HS-5 (cell line): ENCODE measurements around the gene GRHL1.

Experiments used
- DNase-seq: peaks from one replicate; pipeline ENCODE4 v3.0.0-alpha.2; 2012; ENCODE audit warnings: low read depth

Gene GRHL1

GRCh38 chr2:9994462-9994861 lies 43.0 kb downstream of the GRHL1 start:
- no peak for DNase-seq

GRCh38 chr2:9995059-9995458 lies 43.6 kb downstream of the GRHL1 start:
- no peak for DNase-seq

DNA sequence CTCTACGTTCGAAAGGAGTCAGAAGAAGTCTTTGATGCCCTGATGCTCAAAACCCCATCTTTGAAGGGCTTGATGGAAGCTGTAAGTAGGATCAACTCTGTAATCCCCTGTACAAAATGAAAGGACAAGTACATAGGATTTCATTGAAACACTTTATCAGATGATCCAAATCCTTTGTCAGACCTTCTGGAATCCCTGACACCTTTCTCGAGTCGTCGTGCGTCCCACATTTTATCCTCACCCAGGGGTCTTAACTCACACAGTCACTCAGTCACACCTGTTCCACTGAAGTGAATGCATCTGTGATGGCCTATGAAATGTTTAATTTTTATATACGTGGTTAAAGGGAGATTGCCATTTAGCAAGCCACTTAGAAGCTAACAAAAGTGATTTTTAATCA lies 44.8 kb downstream of the GRHL1 start:
- DNase-seq, result no peak

DNA sequence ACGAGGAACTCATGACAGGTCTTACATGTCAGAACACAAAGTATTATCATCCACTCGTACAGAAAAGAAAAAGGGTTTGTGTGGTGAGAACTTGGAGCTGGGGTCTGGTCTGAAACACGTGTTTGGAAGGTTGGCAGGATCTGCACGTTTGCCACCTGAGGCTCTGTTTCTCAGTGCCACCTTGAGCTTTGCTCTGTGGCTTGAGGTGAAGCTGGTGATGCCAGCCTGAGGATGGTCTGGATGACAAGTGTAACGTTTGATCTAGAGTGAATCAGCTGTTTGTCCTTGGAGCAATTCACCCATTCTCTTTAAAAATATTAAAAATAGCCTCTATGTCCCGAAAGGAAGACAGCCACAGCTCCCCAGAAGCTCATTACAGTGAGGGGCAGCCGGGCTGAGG lies 46.4 kb downstream of the GRHL1 start:
- no peak for DNase-seq

- no peak for DNase-seq
Observed at GRCh38 chr2:9998916-9999654, 47.6 kb downstream of the GRHL1 start.

DNA sequence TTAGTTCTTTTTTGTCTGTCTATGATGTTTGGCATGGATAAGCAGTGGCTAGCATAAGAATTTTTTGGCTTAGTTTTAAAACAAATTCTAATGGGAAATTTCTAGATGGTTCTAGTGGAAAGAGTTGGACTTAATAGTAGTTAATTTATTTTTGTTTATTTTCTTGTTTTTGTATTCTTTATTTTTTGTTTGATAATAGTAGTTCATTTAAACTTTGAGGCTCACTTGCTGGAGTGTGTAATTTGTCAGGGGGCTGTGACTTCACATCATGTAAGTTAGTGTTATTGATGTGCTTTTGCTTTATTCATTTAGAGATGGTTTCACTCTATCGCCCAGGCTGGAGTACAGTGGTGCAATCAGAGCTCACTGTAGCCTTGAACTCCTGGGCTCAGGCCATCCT lies 48.2 kb downstream of the GRHL1 start:
- DNase-seq, result no peak

DNA sequence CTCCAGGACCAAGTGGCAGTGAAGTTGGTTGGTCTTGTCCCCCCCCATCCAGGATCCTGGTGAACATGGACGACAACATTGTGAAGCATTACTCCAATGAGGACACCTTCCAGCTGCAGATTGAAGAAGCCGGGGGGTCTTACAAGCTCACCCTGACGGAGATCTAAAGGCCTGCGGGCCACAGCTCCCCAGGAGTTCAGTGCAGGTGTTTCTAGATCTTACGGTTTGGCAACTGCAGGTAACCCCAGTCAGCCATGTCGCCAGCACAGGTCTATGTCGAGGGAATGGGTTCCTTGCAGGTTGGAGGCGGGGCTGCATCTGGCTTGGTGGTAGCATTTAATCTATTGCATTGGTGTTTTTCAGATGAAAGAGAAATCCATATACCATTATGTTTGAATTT lies 49.0 kb downstream of the GRHL1 start:
- no peak for DNase-seq

- DNase-seq, result no peak
Observed at GRCh38 chr2:10001586-10001985, 50.1 kb downstream of the GRHL1 start.

DNA sequence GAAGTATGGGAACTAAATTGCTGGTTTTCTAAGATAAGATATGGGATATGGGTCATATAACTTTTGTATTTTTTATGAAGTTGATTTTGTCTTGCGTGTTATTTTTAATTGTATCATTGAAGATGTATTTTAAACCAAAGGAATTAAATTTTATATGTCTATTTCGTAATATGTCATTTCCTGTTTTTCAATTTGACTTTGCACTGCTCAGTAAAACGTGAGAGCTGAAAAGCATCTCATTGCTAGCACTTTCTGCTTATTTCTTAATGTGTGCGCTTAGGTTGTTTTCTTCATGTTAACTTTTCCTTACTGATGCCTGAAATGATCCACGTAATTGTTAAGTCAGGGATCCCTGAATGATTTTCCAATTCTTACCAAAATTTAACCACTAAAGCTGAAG lies 50.6 kb downstream of the GRHL1 start:
- DNase-seq, result no peak

- no peak for DNase-seq
Observed at GRCh38 chr2:10002681-10003080, 51.2 kb downstream of the GRHL1 start.

- DNase-seq, result no peak
Observed at GRCh38 chr2:10003206-10004125, 52.0 kb downstream of the GRHL1 start.

- no peak for DNase-seq
Observed at GRCh38 chr2:10004401-10004800, 52.9 kb downstream of the GRHL1 start.

DNA sequence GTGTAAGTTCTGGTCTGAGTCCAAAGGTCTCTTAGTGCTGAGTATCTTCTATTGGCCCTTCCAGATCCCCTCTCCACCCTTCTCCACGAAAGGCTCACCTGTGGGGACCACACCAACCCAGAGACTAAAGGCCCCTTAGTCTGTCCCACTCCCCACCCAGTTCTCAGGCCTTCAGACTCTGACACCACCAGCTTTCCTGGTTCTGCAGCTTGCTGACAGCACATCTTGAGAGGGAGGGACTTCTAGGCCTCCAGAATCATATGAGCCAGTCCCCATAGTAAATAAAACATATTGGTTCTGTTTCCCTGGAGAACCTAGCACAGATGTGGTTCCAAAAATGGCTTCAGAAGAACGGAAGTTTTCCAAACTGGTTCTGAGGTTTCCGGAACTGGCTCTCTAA lies 53.3 kb downstream of the GRHL1 start:
- DNase-seq, result no peak

DNA sequence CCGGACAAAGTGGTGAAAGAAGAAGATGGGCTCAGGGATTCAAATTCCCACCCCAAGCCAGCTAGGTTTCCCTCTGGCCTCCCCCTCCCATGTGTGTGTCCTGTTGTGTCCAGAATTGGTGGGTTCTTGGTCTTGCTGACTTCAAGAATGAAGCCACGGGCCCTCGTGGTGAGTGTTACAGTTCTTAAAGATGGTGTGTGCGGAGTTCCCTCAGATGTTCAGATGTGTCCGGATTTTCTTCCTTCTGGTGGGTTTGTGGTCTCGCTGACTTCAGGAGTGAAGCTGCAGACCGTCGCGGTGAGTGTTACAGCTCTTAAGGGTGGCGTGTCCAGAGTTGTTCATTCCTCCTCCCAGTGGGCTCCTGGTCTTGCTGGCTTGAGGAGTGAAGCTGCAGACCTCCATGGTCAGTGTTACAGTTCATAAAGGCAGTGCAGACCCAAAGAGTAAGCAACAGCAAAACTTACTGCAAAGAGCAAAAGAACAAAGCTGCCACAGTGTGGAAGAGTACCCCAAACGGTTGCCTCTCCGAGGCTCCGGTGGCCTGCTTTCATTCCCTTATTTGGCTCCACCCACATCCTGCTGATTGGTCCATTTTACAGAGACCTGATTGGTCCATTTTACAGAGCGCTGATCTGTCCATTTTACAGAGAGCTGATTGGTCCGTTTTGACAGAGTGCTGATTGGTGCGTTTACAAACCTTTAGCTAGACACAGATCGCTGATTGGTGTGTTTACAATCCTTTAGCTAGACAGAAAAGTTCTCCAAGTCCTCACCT lies 54.2 kb downstream of the GRHL1 start:
- no peak for DNase-seq

GRCh38 chr2:10006236-10007161 lies 55.0 kb downstream of the GRHL1 start:
- no peak for DNase-seq

- DNase-seq, result no peak
Observed at GRCh38 chr2:10007435-10007834, 55.9 kb downstream of the GRHL1 start.

GRCh38 chr2:10007921-10008808 lies 56.7 kb downstream of the GRHL1 start:
- no peak for DNase-seq

- DNase-seq, result no peak
Observed at GRCh38 chr2:10008809-10009176, 57.3 kb downstream of the GRHL1 start.

GRCh38 chr2:10009271-10009810 lies 57.8 kb downstream of the GRHL1 start:
- DNase-seq, result no peak
